HepG2 (cell line): ENCODE measurements around the gene CNNM3. TPM values are rescaled to one million over a fixed set of nuclear protein-coding genes. Genes with fewer than 3 reads are reported as not detected.

Experiments used
- BORCS8-MEF2B ChIP-seq: sonication (generic); formaldehyde crosslinking; IDR thresholded peaks from 2 replicates; pipeline ENCODE4 v1.8.0; 2022; ENCODE audit warnings: mild to moderate bottlenecking, missing genetic modification reagents
- ELF3 ChIP-seq: IDR thresholded peaks from 2 replicates; pipeline ENCODE4 v1.6.1; 2016; ENCODE audit warnings: missing genetic modification reagents, missing compliant biosample characterization
- HNRNPH1 ChIP-seq: fragments of 200-400 bp; formaldehyde crosslinking; optimal IDR thresholded peaks from 2 replicates; pipeline ENCODE3; 2017; ENCODE audit warnings: mild to moderate bottlenecking, low read depth, low read length
- HOXD1 ChIP-seq: sonication (generic); formaldehyde crosslinking; IDR thresholded peaks from 2 replicates; pipeline ENCODE4 v1.5.0; 2020; ENCODE audit warnings: missing genetic modification reagents
- KMT2A ChIP-seq: sonication (generic); formaldehyde crosslinking; IDR thresholded peaks from 2 replicates; pipeline ENCODE4 v1.4.0; 2020; ENCODE audit warnings: missing genetic modification reagents
- MAX ChIP-seq: IDR thresholded peaks from 2 replicates; pipeline ENCODE4 v1.6.1; 2012; ENCODE audit warnings: inconsistent platforms
- MXD1 ChIP-seq: sonication (generic); formaldehyde crosslinking; IDR thresholded peaks from 2 replicates; pipeline ENCODE4 v1.4.0; 2020; ENCODE audit warnings: mild to moderate bottlenecking, missing genetic modification reagents
- SALL1 ChIP-seq: sonication (generic); formaldehyde crosslinking; IDR thresholded peaks from 2 replicates; pipeline ENCODE4 v1.8.0; 2022; ENCODE audit warnings: mild to moderate bottlenecking, missing genetic modification reagents
- SP5 ChIP-seq: IDR thresholded peaks from 2 replicates; pipeline ENCODE4 v1.6.1; 2016; ENCODE audit warnings: low read depth, borderline replicate concordance
- SRSF1 ChIP-seq: fragments of 200-400 bp; formaldehyde crosslinking; optimal IDR thresholded peaks from 2 replicates; pipeline ENCODE3; 2017; ENCODE audit warnings: mild to moderate bottlenecking, low read depth, low read length, moderate library complexity
- TMF1 ChIP-seq: sonication (generic); formaldehyde crosslinking; IDR thresholded peaks from 2 replicates; pipeline ENCODE4 v1.8.1; 2022; ENCODE audit warnings: low read depth, missing genetic modification reagents
- ZNF234 ChIP-seq: sonication (generic); formaldehyde crosslinking; conservative IDR thresholded peaks from 2 replicates; pipeline ENCODE4 v1.5.1; 2020; ENCODE audit warnings: mild to moderate bottlenecking, missing genetic modification reagents
- ZNF274 ChIP-seq: sonication (generic); formaldehyde crosslinking; IDR thresholded peaks from 2 replicates; pipeline ENCODE4 v1.5.1; 2020; ENCODE audit warnings: mild to moderate bottlenecking, missing genetic modification reagents
- ZNF280B ChIP-seq: sonication (generic); formaldehyde crosslinking; IDR thresholded peaks from 2 replicates; pipeline ENCODE4 v1.5.0; 2020; ENCODE audit warnings: missing genetic modification reagents, mild to moderate bottlenecking, borderline replicate concordance
- ZNF484 ChIP-seq: sonication (generic); formaldehyde crosslinking; IDR thresholded peaks from 2 replicates; pipeline ENCODE4 v1.5.1; 2020; ENCODE audit warnings: mild to moderate bottlenecking, low read depth, missing genetic modification reagents, borderline replicate concordance
- ZNF510 ChIP-seq: sonication (generic); formaldehyde crosslinking; IDR thresholded peaks from 2 replicates; pipeline ENCODE4 v1.4.0; 2020; ENCODE audit warnings: low read depth, mild to moderate bottlenecking, missing genetic modification reagents
- ZNF550 ChIP-seq: sonication (generic); formaldehyde crosslinking; IDR thresholded peaks from 2 replicates; pipeline ENCODE4 v1.4.0; 2020; ENCODE audit warnings: mild to moderate bottlenecking, missing genetic modification reagents, borderline replicate concordance
- ZNF672 ChIP-seq: sonication (generic); formaldehyde crosslinking; IDR thresholded peaks from 2 replicates; pipeline ENCODE4 v1.8.1; 2022; ENCODE audit warnings: missing genetic modification reagents
- ZNF687 ChIP-seq: sonication (generic); formaldehyde crosslinking; IDR thresholded peaks from 2 replicates; pipeline ENCODE4 v1.5.1; 2020; ENCODE audit warnings: mild to moderate bottlenecking, missing genetic modification reagents, moderate library complexity
- ZNF709 ChIP-seq: sonication (generic); formaldehyde crosslinking; IDR thresholded peaks from 2 replicates; pipeline ENCODE4 v1.5.0; 2020; ENCODE audit warnings: mild to moderate bottlenecking, missing genetic modification reagents
- ZNF746 ChIP-seq: sonication (generic); formaldehyde crosslinking; IDR thresholded peaks from 2 replicates; pipeline ENCODE4 v1.8.0; 2022; ENCODE audit warnings: mild to moderate bottlenecking, missing genetic modification reagents
- ZNF777 ChIP-seq: sonication (generic); formaldehyde crosslinking; IDR thresholded peaks from 2 replicates; pipeline ENCODE4 v1.4.0; 2020; ENCODE audit warnings: missing genetic modification reagents
- polyA plus RNA-seq, 8 experiments: library from polyadenylated mRNA; depleted of rRNA in 3 of 8; stranded (reverse) in 7 of 8; unstranded in 1 of 8; fragments of >200 nt; fragmentation: Illumina TruSeq in 4 of 8; extraction: Trizol in 4 of 8; gene quantifications; 2 replicates each; pipeline versions ENCODE4 v1.2.1 to v1.2.3, GENCODE V29; 2011 to 2016; ENCODE audit warnings: low read depth in 4 of 8, missing spikeins in 1 of 8, mixed read lengths in 1 of 8; ENCODE audit not compliant: insufficient read depth in 1 of 8
- total RNA-seq, 5 experiments: library from RNA; depleted of rRNA; stranded (reverse); fragments of >200 nt; fragmentation: Illumina TruSeq; extraction: Trizol; gene quantifications; 2 replicates each; pipeline ENCODE4 v1.2.3, GENCODE V29; 2016; ENCODE audit warnings: low read depth in 1 of 5

The CNNM3 gene
- total and polyA plus RNA-seq, 2 of the 13 experiments (the other 11 are each of a cell fraction or from before 2014, with no cell fraction given) = 21.2 to 27.9 TPM

- TF ChIP-seq SALL1 (CRISPR knock-in tag) = peak; percentile 36
- 0 out of 2 replicates have a peak, but pooled peaks have one; percentile 79 for TF ChIP-seq ZNF672 (CRISPR knock-in tag)
- peak; percentile 71; the same call in 1 of the 2 replicates for TF ChIP-seq ZNF280B
- no peak; the same call in 1 of the 2 replicates for TF ChIP-seq ZNF274 (CRISPR knock-in tag)
- TF ChIP-seq ZNF550 = peak; percentile 77; the same call in 1 of the 2 replicates
- TF ChIP-seq MAX = peak; percentile 66
- no peak for TF ChIP-seq ZNF484 (CRISPR knock-in tag)
- peak; percentile 54 for TF ChIP-seq SRSF1
- TF ChIP-seq ZNF234 (CRISPR knock-in tag) = 0 out of 2 replicates have a peak, but pooled peaks have one; percentile 43
- TF ChIP-seq ZNF687 = peak; percentile 79
- no peak for TF ChIP-seq TMF1 (CRISPR knock-in tag)
- TF ChIP-seq BORCS8-MEF2B (CRISPR knock-in tag) = peak; percentile 69; the same call in 1 of the 2 replicates
- TF ChIP-seq ZNF746 (CRISPR knock-in tag) = 0 out of 2 replicates have a peak, but pooled peaks have one; percentile 58
- 0 out of 2 replicates have a peak, but pooled peaks have one; percentile 10 for TF ChIP-seq HOXD1 (CRISPR knock-in tag)
- TF ChIP-seq HNRNPH1 = no peak
- TF ChIP-seq KMT2A (CRISPR knock-in tag) = peak; percentile 77
- TF ChIP-seq SP5 (CRISPR knock-in tag) = 0 out of 2 replicates have a peak, but pooled peaks have one; percentile 21
- TF ChIP-seq MXD1 (CRISPR knock-in tag) = peak; percentile 50; the same call in 1 of the 2 replicates
- peak; percentile 24; the same call in 1 of the 2 replicates for TF ChIP-seq ZNF777
- TF ChIP-seq ZNF510 (CRISPR knock-in tag) = 0 out of 2 replicates have a peak, but pooled peaks have one; percentile 28
- TF ChIP-seq ZNF709 (CRISPR knock-in tag) = peak; percentile 60; the same call in 1 of the 2 replicates
- 0 out of 2 replicates have a peak, but pooled peaks have one; percentile 24 for TF ChIP-seq ELF3
These were observed 1.0 kb downstream of the CNNM3 start (continued) for GRCh38 chr2:96816836-96817702.
